ENCODE measurements around the gene ABCB11.

DNA sequence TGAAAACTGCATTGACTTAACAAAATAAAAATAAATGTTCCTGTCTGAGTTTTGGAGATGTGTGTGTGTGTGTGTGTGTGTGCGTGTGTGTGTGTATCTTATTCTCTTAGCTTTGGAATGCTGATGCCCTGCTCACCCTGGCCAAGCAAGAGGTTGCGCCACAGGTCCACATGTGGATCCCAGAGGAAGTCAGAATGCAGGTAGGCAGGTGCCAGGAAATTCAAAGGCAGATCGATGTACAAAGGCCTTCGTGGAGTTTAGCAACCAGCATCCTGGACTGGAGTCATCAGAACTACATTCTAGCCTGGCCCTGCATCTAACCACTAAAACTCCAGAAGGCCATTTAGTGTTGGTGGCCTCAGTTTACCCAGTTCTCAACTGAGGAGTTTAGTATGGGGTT is 117.6 kb downstream of the ABCB11 start:
- TF ChIP-seq CTCF (IDR thresholded peaks at IDR 0.05): no peak
- TF ChIP-seq POLR2A (IDR thresholded peaks at IDR 0.05): no peak
- no peak for TF ChIP-seq POLR2AphosphoS5 (IDR thresholded peaks at IDR 0.05; ENCODE audit: insufficient read depth in 1 of 2, low read depth in 1 of 2)

Measured in vagina (tissue), 2 donors.